Melanocyte of skin (primary cell): Measurements from ENCODE around the gene WLS. TPM values are rescaled to one million over a fixed set of nuclear protein-coding genes. Genes with fewer than 3 reads are reported as not detected.

Experiments used
- small RNA-seq, 2 donors: library from RNA; depleted of rRNA; stranded (forward); fragments of <200 nt; gene quantifications; one replicate each; pipeline ENCODE3, GENCODE V24; 2012
- total RNA-seq, 2 donors: library from RNA; depleted of rRNA; stranded (reverse); fragments of >200 nt; gene quantifications; 2 replicates each; pipeline ENCODE4 v1.2.3, GENCODE V29; 2012

The WLS gene
- total RNA-seq: 10 to 100 TPM; 31.0 to 53.6 TPM

DNA sequence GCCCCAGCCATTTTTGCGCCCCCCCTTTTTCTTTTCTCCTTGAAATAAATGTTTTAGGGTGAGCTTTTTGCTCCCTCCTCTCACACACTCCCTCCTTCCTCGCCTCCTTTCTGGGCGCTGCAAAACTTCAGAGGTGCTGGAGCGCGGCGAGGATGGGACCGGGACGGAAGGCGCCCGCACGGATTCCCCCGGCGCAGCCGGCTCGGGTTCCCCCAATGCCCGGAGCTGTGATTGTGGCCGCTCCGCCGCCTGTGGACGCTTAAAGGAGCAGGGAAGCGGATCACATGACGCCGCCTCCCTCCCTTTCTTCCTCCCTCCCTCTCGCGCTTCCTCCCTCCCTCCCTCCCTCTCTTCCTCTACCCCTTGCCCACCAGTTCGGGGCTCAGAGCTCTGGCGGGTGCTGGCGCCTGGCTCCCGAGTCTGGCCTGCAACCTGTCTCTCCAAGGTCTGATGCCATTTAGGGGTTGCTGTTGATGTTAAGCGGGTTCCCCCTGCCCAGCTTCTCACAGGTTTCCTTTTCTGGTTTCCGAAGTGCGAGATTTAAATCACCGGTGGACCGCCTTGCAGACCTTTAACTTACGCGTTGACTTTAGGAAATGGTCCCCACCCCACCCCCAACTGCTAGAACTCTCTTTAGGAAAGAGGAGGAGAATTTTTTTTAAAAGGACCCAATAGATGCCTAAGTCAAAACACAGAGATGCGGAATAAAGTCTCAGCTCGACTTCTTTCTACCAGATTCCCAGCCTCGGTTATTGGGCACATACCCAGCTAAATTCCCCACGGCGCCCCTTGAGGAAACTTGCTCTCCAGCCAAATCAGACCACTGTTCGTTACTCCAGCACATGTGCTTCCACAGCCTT, at the start of gene WLS:
Gene WLS, minus strand, starts transcription at position 235 of the 860 bp plus-strand sequence. Its CDS starts 224 bp downstream, at position 11.

Small RNA genes lying within 50 kb of the gene (small RNA-seq; reads per million reads assigned to genes)
- 0 reads per million in 2 donors for gene COX6B1P7
- 0.39 to 1.7 reads per million in 2 donors for gene MIR1262

Other genes with a start within 250 kb of the WLS start
- gene DIRAS3, start 181.9 kb downstream of the WLS start, total RNA-seq: 1 to 10 TPM in 1 of 2 donors, under 1 TPM in 1; 0.33 to 1.0 TPM
- gene RPE65, start 217.4 kb upstream of the WLS start, total RNA-seq: not detected